GM21447 (cell line): Measurements from ENCODE around the gene CBS.
"Not testable (repeated sequence)": the region's sequence is repeated elsewhere in the genome, so short reads cannot be mapped to it uniquely, and the experiment has no call there.

ENCODE experiments used
- ATAC-seq: cut with Tn5 transposase; IDR thresholded peaks from one replicate; pipeline ENCODE4 v1.9.1; 2021; ENCODE audit not compliant: unreplicated experiment

CBS gene

GRCh38 chr21:43027846-43028731 lies 47.5 kb downstream of the CBS start:
- ATAC-seq, result no peak

- no peak for ATAC-seq
Observed at GRCh38 chr21:43025636-43026180, 49.9 kb downstream of the CBS start.

- ATAC-seq, result no peak
Observed at GRCh38 chr21:43024439-43025136, 51.0 kb downstream of the CBS start.

GRCh38 chr21:43023175-43023574 lies 52.5 kb downstream of the CBS start:
- no peak for ATAC-seq

GRCh38 chr21:43021756-43022600 lies 53.7 kb downstream of the CBS start:
- no peak for ATAC-seq

GRCh38 chr21:43021191-43021590 lies 54.4 kb downstream of the CBS start:
- no peak for ATAC-seq

GRCh38 chr21:43020771-43021170 lies 54.9 kb downstream of the CBS start:
- ATAC-seq, result no peak

- no peak for ATAC-seq
Observed at GRCh38 chr21:43020177-43020576, 55.5 kb downstream of the CBS start.

GRCh38 chr21:43018519-43018918 lies 57.1 kb downstream of the CBS start:
- ATAC-seq, result no peak

GRCh38 chr21:43016728-43017127 lies 58.9 kb downstream of the CBS start:
- ATAC-seq, result no peak

- ATAC-seq, result no peak
Observed at GRCh38 chr21:43015906-43016540, 59.6 kb downstream of the CBS start.

GRCh38 chr21:43012596-43012995 lies 63.0 kb downstream of the CBS start:
- ATAC-seq, result no peak

- ATAC-seq, result no peak
Observed at GRCh38 chr21:43006874-43007208, 68.8 kb downstream of the CBS start.

GRCh38 chr21:43006051-43006873 lies 69.4 kb downstream of the CBS start:
- ATAC-seq, result not testable (repeated sequence)

- no peak for ATAC-seq
Observed at GRCh38 chr21:43005635-43006034, 70.0 kb downstream of the CBS start.

- no peak for ATAC-seq
Observed at GRCh38 chr21:43004926-43005325, 70.7 kb downstream of the CBS start.
